Measurements from ENCODE around the gene PHYHD1. TPM values are rescaled to one million over a fixed set of nuclear protein-coding genes. Genes with fewer than 3 reads are reported as not detected.

Gene PHYHD1
- polyA plus RNA-seq, 1 of the 3 experiments (the other 2 are of a cell fraction) = not detected

GRCh38 chr9:128908372-128908771 is 12.4 kb upstream of the PHYHD1 start:
- POLR2A ChIA-PET = no interaction called here
- Histone ChIP-seq H2AFZ (ENCODE audit: low read depth) (no peak overlapping the region), H3F3A (replicated peaks; ENCODE audit: insufficient read depth) (peaks cover 19% of the 10 kb centered on the region), H3K4me3 (ENCODE audit: low read depth in 2 of 2, low read length in 1 of 2) (no peak overlapping the region), H3K9ac (no peak overlapping the region), H3K9me3 (no peaks in the 10 kb centered on the region), H3K79me2 (ENCODE audit: insufficient read depth) (peaks cover 53% of the 10 kb centered on the region), H4K20me1 (ENCODE audit: insufficient read depth) (no peaks in the 10 kb centered on the region), H3K9me2 (no peaks in the 10 kb centered on the region), H3K4me2 (no peak overlapping the region), H3K27ac (ENCODE audit: low read depth in 2 of 2, low read length in 1 of 2) (no peak overlapping the region), H3K27me3 (ENCODE audit: insufficient read depth) (no peaks in the 10 kb centered on the region), H3K4me1 (ENCODE audit: control insufficient read depth in 1 of 2, insufficient read depth in 2 of 2, low read depth in 1 of 2, low read length in 1 of 2) (peaks cover 3 to 29% of the 10 kb centered on the region in 2 experiments; a peak in 3 of 4 replicates), H3K36me3 (replicated peaks in 1 of 2; ENCODE audit: control insufficient read depth in 1 of 2, insufficient read depth in 2 of 2, low read length in 1 of 2) (peaks cover 13 to 29% of the 10 kb centered on the region in 2 experiments)
- 96% methylated on average over 11 of the region's 24 CpGs for WGBS (ENCODE audit: low lambda C conversion rate)
- no peak for TF ChIP-seq FOSL2 (IDR thresholded peaks at IDR 0.05; ENCODE audit: borderline replicate concordance, low read depth)
- TF ChIP-seq CTCF (IDR thresholded peaks at IDR 0.05) = no peak
- TF ChIP-seq GATA2 (CRISPR knock-in tag; IDR thresholded peaks at IDR 0.05) = no peak
- no peak for TF ChIP-seq MEF2A (IDR thresholded peaks at IDR 0.05; ENCODE audit: borderline replicate concordance, low read depth)
- TF ChIP-seq USF1 (IDR thresholded peaks at IDR 0.05; ENCODE audit: borderline replicate concordance, low read depth) = no peak
- no peak for TF ChIP-seq PBX3 (IDR thresholded peaks at IDR 0.05)
- TF ChIP-seq MXI1 (IDR thresholded peaks at IDR 0.05; ENCODE audit: low read depth, low read length) = no peak
- no peak for TF ChIP-seq RFX5 (IDR thresholded peaks at IDR 0.05; ENCODE audit: low read length)
- no peak for TF ChIP-seq SIN3A (IDR thresholded peaks at IDR 0.05; ENCODE audit: borderline replicate concordance, low read depth, low read length)
- no peak for TF ChIP-seq CHD2 (IDR thresholded peaks at IDR 0.05; ENCODE audit: low read length, partially characterized antibody)
- no peak for TF ChIP-seq TCF12 (IDR thresholded peaks at IDR 0.05)
- TF ChIP-seq GABPA (IDR thresholded peaks at IDR 0.05; ENCODE audit: low read depth) = no peak
- CTCF ChIA-PET = interaction anchor here (0.9 to 1.8 kb wide), 4 partner anchors 19 to 57 kb away, joined by 4 to 6 read pairs (median 4); no protein-coding TSS in a partner anchor
- no peak for DNase-seq

- WGBS (ENCODE audit: low lambda C conversion rate) = 91% methylated on average over 4 of the region's 4 CpGs
- peaks cover 13 to 29% of the 10 kb centered on the region in 2 experiments for H3K36me3 ChIP-seq (replicated peaks in 1 of 2; ENCODE audit: control insufficient read depth in 1 of 2, insufficient read depth in 2 of 2, low read length in 1 of 2)
- no peak overlapping the region for H3K4me2 ChIP-seq
- H3K79me2 ChIP-seq (ENCODE audit: insufficient read depth) = peaks cover 57% of the 10 kb centered on the region
- no peaks in the 10 kb centered on the region for H3K27me3 ChIP-seq (ENCODE audit: insufficient read depth)
- POLR2A ChIA-PET = no interaction called here
- H3K4me1 ChIP-seq (ENCODE audit: control insufficient read depth in 1 of 2, insufficient read depth in 2 of 2, low read depth in 1 of 2, low read length in 1 of 2) = peaks cover 3 to 23% of the 10 kb centered on the region in 2 experiments; a peak in 3 of 4 replicates
- H3K27ac ChIP-seq (ENCODE audit: low read depth in 2 of 2, low read length in 1 of 2) = no peak overlapping the region
- no peak for DNase-seq
- H3K4me3 ChIP-seq (ENCODE audit: low read depth in 2 of 2, low read length in 1 of 2) = no peak overlapping the region
- H4K20me1 ChIP-seq (ENCODE audit: insufficient read depth) = no peaks in the 10 kb centered on the region
- peaks cover 10% of the 10 kb centered on the region for H3F3A ChIP-seq (replicated peaks; ENCODE audit: insufficient read depth)
- H2AFZ ChIP-seq (ENCODE audit: low read depth) = no peak overlapping the region
- H3K9me2 ChIP-seq = no peaks in the 10 kb centered on the region
- no peak overlapping the region for H3K9ac ChIP-seq
- CTCF ChIA-PET = interaction anchor here (0.8 to 1.8 kb wide), 3 partner anchors 13 to 58 kb away, joined by 3 to 4 read pairs (median 3); no protein-coding TSS in a partner anchor
- TF ChIP-seq NFIC (IDR thresholded peaks at IDR 0.05; ENCODE audit: borderline replicate concordance) (no peak), SMC3 (IDR thresholded peaks at IDR 0.05; ENCODE audit: low read depth, low read length) (no peak), MEF2A (IDR thresholded peaks at IDR 0.05; ENCODE audit: borderline replicate concordance, low read depth) (no peak), RXRA (IDR thresholded peaks at IDR 0.05; ENCODE audit: borderline replicate concordance, low read depth) (no peak), CHD2 (IDR thresholded peaks at IDR 0.05; ENCODE audit: low read length, partially characterized antibody) (no peak), PBX3 (IDR thresholded peaks at IDR 0.05) (no peak), SIN3A (IDR thresholded peaks at IDR 0.05; ENCODE audit: borderline replicate concordance, low read depth, low read length) (no peak)
- H3K9me3 ChIP-seq = no peaks in the 10 kb centered on the region
Measured at GRCh38 chr9:128909859-128910258, 10.9 kb upstream of the PHYHD1 start.

All from SK-N-SH (cell line).